ENCODE data around the gene RNF220.

The RNF220 gene

GRCh38 chr1:44377925-44378784 lies 26.9 kb upstream of the RNF220 start:
- WGBS, 2 experiments (ENCODE audit: insufficient coverage in 2 of 2), result 70 to 72% methylated on average over 8 to 10 of the region's 12 CpGs
- Histone ChIP-seq H3K9me3 (ENCODE audit: control insufficient read depth, low read length) (no peaks in the 10 kb centered on the region), H3K36me3 (ENCODE audit: control insufficient read depth, insufficient read depth, low read length) (no peaks in the 10 kb centered on the region), H3K4me1 (ENCODE audit: control insufficient read depth, insufficient read depth, low read length, poor library complexity, severe bottlenecking) (no peaks in the 10 kb centered on the region), H3K4me3 (ENCODE audit: extremely low read depth, insufficient read depth, low read length, poor library complexity, severe bottlenecking) (no peak overlapping the region), H3K27ac (ENCODE audit: low read depth, low read length, severe bottlenecking) (no peak overlapping the region)

- no peaks in the 10 kb centered on the region for H3K36me3 ChIP-seq (ENCODE audit: control insufficient read depth, insufficient read depth, low read length)
- H3K27ac ChIP-seq (ENCODE audit: low read depth, low read length, severe bottlenecking), result no peak overlapping the region
- no peaks in the 10 kb centered on the region for H3K9me3 ChIP-seq (ENCODE audit: control insufficient read depth, low read length)
- no peaks in the 10 kb centered on the region for H3K4me1 ChIP-seq (ENCODE audit: control insufficient read depth, insufficient read depth, low read length, poor library complexity, severe bottlenecking)
- 92% methylated on average over 3 of the region's 3 CpGs; no CpG with 5 or more reads in 1 of the 2 experiments for WGBS, 2 experiments (ENCODE audit: insufficient coverage in 2 of 2)
- no peak overlapping the region for H3K4me3 ChIP-seq (ENCODE audit: extremely low read depth, insufficient read depth, low read length, poor library complexity, severe bottlenecking)
These were observed 24.3 kb upstream of the RNF220 start for GRCh38 chr1:44380666-44381177.

GRCh38 chr1:44388551-44388950 lies 16.5 kb upstream of the RNF220 start:
- no peaks in the 10 kb centered on the region for H3K9me3 ChIP-seq (ENCODE audit: control insufficient read depth, low read length)
- 100% methylated on average over 1 of the region's 2 CpGs; no CpG with 5 or more reads in 1 of the 2 experiments for WGBS, 2 experiments (ENCODE audit: insufficient coverage in 2 of 2)
- H3K4me1 ChIP-seq (ENCODE audit: control insufficient read depth, insufficient read depth, low read length, poor library complexity, severe bottlenecking), result peaks cover 9% of the 10 kb centered on the region

GRCh38 chr1:44389437-44389836 lies 15.6 kb upstream of the RNF220 start:
- H3K27ac ChIP-seq (ENCODE audit: low read depth, low read length, severe bottlenecking), result no peak overlapping the region
- H3K4me3 ChIP-seq (ENCODE audit: extremely low read depth, insufficient read depth, low read length, poor library complexity, severe bottlenecking), result no peak overlapping the region
- 95 to 100% methylated on average over 1 of the region's 1 CpG for WGBS, 2 experiments (ENCODE audit: insufficient coverage in 2 of 2)
- no peaks in the 10 kb centered on the region for H3K36me3 ChIP-seq (ENCODE audit: control insufficient read depth, insufficient read depth, low read length)
- peaks cover 9% of the 10 kb centered on the region for H3K4me1 ChIP-seq (ENCODE audit: control insufficient read depth, insufficient read depth, low read length, poor library complexity, severe bottlenecking)
- H3K9me3 ChIP-seq (ENCODE audit: control insufficient read depth, low read length), result no peaks in the 10 kb centered on the region

More at GRCh38 chr1:44388551-44388950, 16.5 kb upstream of the RNF220 start:
- H3K36me3 ChIP-seq (ENCODE audit: control insufficient read depth, insufficient read depth, low read length), result no peaks in the 10 kb centered on the region
- no peak overlapping the region for H3K27ac ChIP-seq (ENCODE audit: low read depth, low read length, severe bottlenecking)
- no peak overlapping the region for H3K4me3 ChIP-seq (ENCODE audit: extremely low read depth, insufficient read depth, low read length, poor library complexity, severe bottlenecking)

- no peak overlapping the region for H3K27ac ChIP-seq (ENCODE audit: low read depth, low read length, severe bottlenecking)
- H3K4me1 ChIP-seq (ENCODE audit: control insufficient read depth, insufficient read depth, low read length, poor library complexity, severe bottlenecking), result peaks cover 9% of the 10 kb centered on the region
- H3K4me3 ChIP-seq (ENCODE audit: extremely low read depth, insufficient read depth, low read length, poor library complexity, severe bottlenecking), result no peak overlapping the region
- H3K9me3 ChIP-seq (ENCODE audit: control insufficient read depth, low read length), result no peaks in the 10 kb centered on the region
- 50% methylated on average over 1 of the region's 1 CpG for WGBS, 2 experiments (ENCODE audit: insufficient coverage in 2 of 2)
- H3K36me3 ChIP-seq (ENCODE audit: control insufficient read depth, insufficient read depth, low read length), result no peaks in the 10 kb centered on the region
These were observed 14.8 kb upstream of the RNF220 start for GRCh38 chr1:44390277-44390676.

- Histone ChIP-seq H3K36me3 (ENCODE audit: control insufficient read depth, insufficient read depth, low read length) (no peaks in the 10 kb centered on the region), H3K27ac (ENCODE audit: low read depth, low read length, severe bottlenecking) (no peak overlapping the region), H3K4me3 (ENCODE audit: extremely low read depth, insufficient read depth, low read length, poor library complexity, severe bottlenecking) (no peak overlapping the region), H3K9me3 (ENCODE audit: control insufficient read depth, low read length) (no peaks in the 10 kb centered on the region), H3K4me1 (ENCODE audit: control insufficient read depth, insufficient read depth, low read length, poor library complexity, severe bottlenecking) (peaks cover 3% of the 10 kb centered on the region)
- 83% methylated on average over 4 of the region's 12 CpGs; no CpG with 5 or more reads in 1 of the 2 experiments for WGBS, 2 experiments (ENCODE audit: insufficient coverage in 2 of 2)
These were observed 3.5 kb upstream of the RNF220 start for GRCh38 chr1:44401256-44402228.

GRCh38 chr1:44405798-44406736 lies 1.0 kb downstream of the RNF220 start:
- H3K27ac ChIP-seq (ENCODE audit: low read depth, low read length, severe bottlenecking), result no peak overlapping the region
- H3K4me1 ChIP-seq (ENCODE audit: control insufficient read depth, insufficient read depth, low read length, poor library complexity, severe bottlenecking), result peaks cover 21% of the 10 kb centered on the region
- peak overlapping the region; percentile 50 for H3K4me3 ChIP-seq (ENCODE audit: extremely low read depth, insufficient read depth, low read length, poor library complexity, severe bottlenecking)
- H3K9me3 ChIP-seq (ENCODE audit: control insufficient read depth, low read length), result no peaks in the 10 kb centered on the region
- H3K36me3 ChIP-seq (ENCODE audit: control insufficient read depth, insufficient read depth, low read length), result no peaks in the 10 kb centered on the region
- 0% methylated on average over 32 to 42 of the region's 66 CpGs for WGBS, 2 experiments (ENCODE audit: insufficient coverage in 2 of 2)

- Histone ChIP-seq H3K4me3 (ENCODE audit: extremely low read depth, insufficient read depth, low read length, poor library complexity, severe bottlenecking) (peak overlapping the region; percentile 50), H3K27ac (ENCODE audit: low read depth, low read length, severe bottlenecking) (no peak overlapping the region)
- 0 to 1% methylated on average over 35 to 45 of the region's 50 CpGs for WGBS, 2 experiments (ENCODE audit: insufficient coverage in 2 of 2)
These were observed 1.8 kb downstream of the RNF220 start for GRCh38 chr1:44406737-44407429.

GRCh38 chr1:44407430-44408211 lies 2.6 kb downstream of the RNF220 start:
- Histone ChIP-seq H3K4me3 (ENCODE audit: extremely low read depth, insufficient read depth, low read length, poor library complexity, severe bottlenecking) (peak overlapping the region; percentile 11), H3K4me1 (ENCODE audit: control insufficient read depth, insufficient read depth, low read length, poor library complexity, severe bottlenecking) (peaks cover 21% of the 10 kb centered on the region), H3K27ac (ENCODE audit: low read depth, low read length, severe bottlenecking) (no peak overlapping the region), H3K9me3 (ENCODE audit: control insufficient read depth, low read length) (no peaks in the 10 kb centered on the region), H3K36me3 (ENCODE audit: control insufficient read depth, insufficient read depth, low read length) (no peaks in the 10 kb centered on the region)
- 0 to 1% methylated on average over 70 of the region's 85 CpGs for WGBS, 2 experiments (ENCODE audit: insufficient coverage in 2 of 2)

More at GRCh38 chr1:44406737-44407429, 1.8 kb downstream of the RNF220 start:
- H3K4me1 ChIP-seq (ENCODE audit: control insufficient read depth, insufficient read depth, low read length, poor library complexity, severe bottlenecking), result peaks cover 21% of the 10 kb centered on the region
- H3K9me3 ChIP-seq (ENCODE audit: control insufficient read depth, low read length), result no peaks in the 10 kb centered on the region
- H3K36me3 ChIP-seq (ENCODE audit: control insufficient read depth, insufficient read depth, low read length), result no peaks in the 10 kb centered on the region
